ENCODE results near the gene CDCA5. TPM values are rescaled to one million over a fixed set of nuclear protein-coding genes. Genes with fewer than 3 reads are reported as not detected.

CDCA5 gene
- total RNA-seq, 1 donor from 2014 or later, result 1.2 TPM

DNA sequence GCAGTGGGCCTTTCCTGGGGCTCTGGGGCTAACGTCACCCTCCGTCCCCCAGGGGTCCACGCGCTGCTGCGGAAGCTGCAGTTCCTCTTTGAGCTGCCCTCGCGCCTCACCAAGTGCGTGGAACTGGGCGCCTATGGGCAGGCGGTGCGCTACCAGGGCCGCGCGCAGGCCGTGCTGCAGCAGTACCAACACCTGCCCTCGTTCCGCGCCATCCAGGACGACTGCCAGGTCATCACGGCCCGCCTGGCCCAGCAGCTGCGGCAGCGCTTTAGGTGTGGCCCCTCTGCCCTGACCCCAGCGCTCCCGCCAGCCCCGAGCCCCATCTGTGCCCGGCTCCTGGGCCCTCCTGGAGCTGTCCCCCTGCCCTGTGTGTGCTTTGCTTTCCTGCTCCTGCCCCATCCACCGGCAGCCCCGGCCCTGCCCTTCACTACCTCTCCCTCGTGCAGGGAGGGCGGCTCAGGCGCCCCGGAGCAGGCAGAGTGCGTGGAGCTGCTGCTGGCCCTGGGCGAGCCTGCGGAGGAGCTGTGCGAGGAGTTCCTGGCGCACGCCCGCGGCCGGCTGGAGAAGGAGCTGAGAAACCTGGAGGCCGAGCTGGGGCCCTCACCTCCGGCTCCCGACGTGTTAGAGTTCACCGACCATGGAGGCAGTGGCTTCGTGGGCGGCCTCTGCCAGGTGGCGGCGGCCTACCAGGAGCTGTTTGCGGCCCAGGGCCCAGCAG, 24.1 kb upstream of the CDCA5 start:
- DNase-seq (ENCODE audit: low spot score), result no peak

DNA sequence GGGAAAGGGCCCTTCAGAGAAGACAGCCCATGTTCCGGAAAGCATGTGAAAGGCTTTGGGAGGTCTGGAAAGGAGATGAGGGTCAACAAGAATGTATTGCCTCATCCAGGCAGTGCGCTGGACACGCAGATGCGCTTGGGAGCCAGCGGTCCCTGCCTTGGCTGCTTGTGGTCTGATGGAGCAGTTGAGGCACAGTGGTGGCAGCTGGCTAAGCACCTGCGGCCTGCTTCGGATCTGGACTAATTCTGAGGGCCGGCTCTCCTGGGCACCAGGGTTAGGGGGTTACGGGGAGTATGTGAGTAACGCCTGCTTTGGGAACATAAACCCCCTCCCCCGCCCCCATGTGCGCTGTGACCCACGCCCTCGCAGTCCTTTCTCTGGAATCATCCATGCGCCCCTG, 23.2 kb upstream of the CDCA5 start:
- DNase-seq (ENCODE audit: low spot score), result no peak

DNA sequence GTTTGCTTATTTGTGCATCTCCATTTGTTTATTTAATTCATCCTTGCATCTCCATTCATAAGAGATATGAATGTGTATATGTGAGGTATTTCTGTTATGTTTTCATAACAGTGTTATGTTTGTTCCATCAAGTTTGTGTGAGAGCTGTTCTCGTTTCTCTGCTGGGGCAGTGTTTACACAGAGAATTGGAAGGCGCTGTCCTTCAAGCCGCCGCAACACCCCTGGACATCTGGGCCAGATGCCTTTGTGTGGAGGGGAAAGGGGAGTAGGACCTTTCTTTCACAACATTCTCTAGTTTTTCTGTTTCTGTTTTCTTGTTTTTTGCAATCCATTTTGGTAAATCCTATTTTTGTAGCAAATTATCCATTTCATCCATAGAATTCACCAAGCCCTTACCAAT, 20.8 kb upstream of the CDCA5 start:
- DNase-seq (ENCODE audit: low spot score), result no peak

- DNase-seq (ENCODE audit: low spot score), result no peak
Measured at GRCh38 chr11:65103476-65103875, 19.6 kb upstream of the CDCA5 start.

DNA sequence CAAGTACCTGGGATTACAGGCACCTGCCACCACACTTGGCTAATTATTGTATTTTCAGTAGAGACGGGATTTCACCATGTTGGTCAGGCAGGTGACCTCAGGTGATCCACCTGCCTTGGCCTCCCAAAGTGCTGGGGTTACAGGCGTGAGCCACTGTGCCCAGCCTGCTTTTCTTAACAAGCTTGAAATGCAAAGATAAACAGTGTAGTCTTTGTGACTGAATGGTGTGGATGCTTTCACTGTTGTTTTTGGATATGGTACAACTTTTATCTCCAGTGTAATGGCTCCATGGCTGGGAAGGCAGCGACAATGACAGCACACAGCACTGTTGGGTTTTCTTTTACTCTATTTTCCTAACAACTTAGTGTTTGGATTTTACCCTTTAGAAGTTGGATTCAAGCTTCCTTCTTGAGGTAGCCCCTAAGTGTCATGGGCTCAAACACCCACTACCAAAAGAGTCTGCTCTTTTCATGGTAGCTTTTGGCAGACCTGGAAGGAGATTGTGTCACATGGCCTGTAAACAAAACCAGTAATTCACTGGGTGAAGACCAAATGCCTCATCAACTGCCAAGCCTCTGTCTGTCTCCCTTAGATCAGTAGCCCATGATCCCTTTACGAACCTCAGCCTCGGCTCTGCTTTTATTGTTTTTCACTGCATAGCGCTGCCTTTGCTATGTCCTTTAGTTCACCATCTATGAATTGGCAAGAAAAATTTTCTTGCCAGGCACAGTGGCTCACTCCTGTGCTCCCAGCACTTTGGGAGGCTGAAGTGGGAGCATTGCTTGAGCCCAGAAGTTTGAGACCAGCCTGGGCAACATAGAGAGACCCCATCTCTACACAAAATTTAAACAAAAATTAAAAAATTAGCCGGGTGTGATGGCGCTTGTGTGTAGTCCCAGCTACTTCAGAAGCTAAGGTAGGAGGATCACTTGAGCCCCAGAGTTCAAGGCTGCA, 18.6 kb upstream of the CDCA5 start:
- no peak for DNase-seq (ENCODE audit: low spot score)

DNA sequence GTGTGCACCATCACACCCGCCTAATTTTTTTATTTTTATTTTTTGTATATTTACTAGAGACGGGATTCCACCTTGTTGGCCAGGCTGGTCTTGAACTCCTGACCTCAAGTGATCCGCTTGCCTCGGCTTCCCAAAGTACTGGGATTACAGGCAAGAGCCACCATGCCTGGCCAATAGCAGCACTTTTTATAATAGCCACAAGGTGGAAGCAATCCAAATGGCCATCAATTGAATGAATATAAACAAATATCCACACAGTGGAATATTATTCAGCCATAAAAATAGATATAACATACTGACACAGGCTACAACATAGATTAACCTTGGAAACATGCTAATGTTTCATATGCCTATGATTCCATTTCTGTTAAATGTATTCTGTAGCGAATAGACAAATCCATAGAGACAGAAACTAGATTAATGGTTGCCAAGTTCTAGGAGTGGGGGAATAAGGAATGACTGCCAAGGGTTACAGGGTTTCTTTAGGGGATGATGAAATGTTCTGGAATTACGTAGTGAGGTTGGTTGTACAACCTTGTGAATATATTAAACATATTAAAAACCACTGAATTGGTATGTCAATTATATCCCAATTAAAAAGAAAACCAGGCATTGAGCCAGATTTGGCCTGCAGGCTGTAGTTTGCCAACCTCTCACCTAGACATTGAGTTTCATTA, 17.0 kb upstream of the CDCA5 start:
- DNase-seq (ENCODE audit: low spot score), result no peak

GRCh38 chr11:65096926-65097325, 13.1 kb upstream of the CDCA5 start:
- no peak for DNase-seq (ENCODE audit: low spot score)

- DNase-seq (ENCODE audit: low spot score), result no peak
Measured at GRCh38 chr11:65095974-65096806, 12.3 kb upstream of the CDCA5 start, which contains the start of gene VPS51. Gene VPS51 (plus strand): TSS chr11:65096214. CDS start chr11:65096251, 37 bp downstream.

- no peak for DNase-seq (ENCODE audit: low spot score)
Measured at GRCh38 chr11:65095427-65095826, 11.6 kb upstream of the CDCA5 start.

DNA sequence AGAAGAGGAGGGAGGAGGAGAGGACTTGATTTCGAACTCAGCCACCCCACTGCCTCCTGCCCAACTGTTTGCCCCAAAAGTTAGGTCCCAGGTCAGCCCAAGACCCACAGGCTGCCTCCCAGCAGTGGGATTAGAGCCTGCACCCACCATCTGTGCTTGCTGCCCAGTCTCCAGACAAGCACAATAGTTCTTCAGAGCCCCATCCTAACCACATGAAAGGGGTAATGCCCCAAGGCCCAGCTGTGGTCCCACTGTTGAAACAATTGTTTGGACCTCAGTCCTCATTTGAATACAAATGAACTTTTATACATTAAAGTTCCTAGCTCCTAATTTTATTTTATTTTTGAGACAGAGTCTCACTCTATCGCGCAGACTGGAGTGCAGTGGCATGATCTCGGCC, 6.8 kb upstream of the CDCA5 start:
- DNase-seq (ENCODE audit: low spot score), result no peak

- DNase-seq (ENCODE audit: low spot score), result no peak
Measured at GRCh38 chr11:65089621-65090020, 5.8 kb upstream of the CDCA5 start.

- DNase-seq (ENCODE audit: low spot score), result no peak
Measured at GRCh38 chr11:65087827-65088226, 4.0 kb upstream of the CDCA5 start.

GRCh38 chr11:65087216-65087615, 3.4 kb upstream of the CDCA5 start:
- DNase-seq (ENCODE audit: low spot score), result no peak

GRCh38 chr11:65086809-65087208, 3.0 kb upstream of the CDCA5 start:
- DNase-seq (ENCODE audit: low spot score), result no peak

DNA sequence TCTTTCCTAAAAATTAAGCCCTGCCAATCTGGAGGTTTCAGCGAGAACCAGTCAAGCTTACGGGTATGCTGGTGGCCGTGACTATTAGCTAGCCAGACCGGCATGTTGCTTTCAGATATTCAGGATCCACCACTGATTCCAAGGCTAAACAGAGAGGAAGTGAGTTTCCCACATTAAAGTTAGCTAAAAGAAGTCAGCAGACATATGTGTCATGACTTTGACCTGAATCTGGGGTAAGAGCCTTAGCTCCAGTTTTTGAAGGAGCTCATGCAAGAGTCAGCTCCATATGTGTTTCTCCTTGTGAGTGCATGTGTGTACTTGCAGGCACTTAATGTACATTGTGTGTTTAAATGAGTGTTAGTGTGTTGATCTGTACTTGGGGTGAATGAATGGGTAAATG, 1.6 kb upstream of the CDCA5 start:
- no peak for DNase-seq (ENCODE audit: low spot score)

- no peak for DNase-seq (ENCODE audit: low spot score)
Measured at GRCh38 chr11:65084598-65085375, 947 bp upstream of the CDCA5 start.

GRCh38 chr11:65083134-65083833, 556 bp downstream of the CDCA5 start:
- DNase-seq (ENCODE audit: low spot score), result no peak

GRCh38 chr11:65078786-65079342, 5.0 kb downstream of the CDCA5 start:
- no peak for DNase-seq (ENCODE audit: low spot score)

GRCh38 chr11:65078151-65078550, 5.7 kb downstream of the CDCA5 start:
- no peak for DNase-seq (ENCODE audit: low spot score)
